HPDE6-E6E7 (cell line): ENCODE results near the gene SLC22A9.
"Not testable (repeated sequence)": the region's sequence is repeated elsewhere in the genome, so short reads cannot be mapped to it uniquely, and the experiment has no call there.

Source experiments
- DNase-seq: peaks from one replicate; pipeline ENCODE4 v3.0.0; 2011; ENCODE audit warnings: missing footprints; ENCODE audit errors: extremely low spot score

Gene SLC22A9

GRCh38 chr11:63369165-63369970 lies at the start of gene SLC22A9:
SLC22A9 (plus strand) TSS chr11:63369785; CDS start chr11:63370057, 272 bp downstream.
- no peak for DNase-seq

- DNase-seq: no peak
These were observed 47.9 kb upstream of the SLC22A9 start for GRCh38 chr11:63321723-63322122.

- not testable (repeated sequence) for DNase-seq
These were observed 34.5 kb upstream of the SLC22A9 start for GRCh38 chr11:63335089-63335488.

- no peak for DNase-seq
These were observed 32.5 kb upstream of the SLC22A9 start for GRCh38 chr11:63337070-63337469.

GRCh38 chr11:63343130-63343529 lies 26.5 kb upstream of the SLC22A9 start:
- no peak for DNase-seq

- no peak for DNase-seq
These were observed 17.4 kb upstream of the SLC22A9 start for GRCh38 chr11:63352144-63352543.

GRCh38 chr11:63362196-63362793 lies 7.3 kb upstream of the SLC22A9 start:
- DNase-seq: no peak

GRCh38 chr11:63369971-63370588 lies 495 bp downstream of the SLC22A9 start:
- DNase-seq: no peak

- DNase-seq: no peak
These were observed 1.8 kb downstream of the SLC22A9 start for GRCh38 chr11:63371396-63371795.

- DNase-seq: no peak
These were observed 5.8 kb downstream of the SLC22A9 start for GRCh38 chr11:63375434-63375833.

GRCh38 chr11:63380130-63380529 lies 10.5 kb downstream of the SLC22A9 start:
- no peak for DNase-seq

- no peak for DNase-seq
These were observed 26.1 kb downstream of the SLC22A9 start for GRCh38 chr11:63395697-63396096.

- DNase-seq: no peak
These were observed 34.8 kb downstream of the SLC22A9 start for GRCh38 chr11:63404161-63404935.

GRCh38 chr11:63405114-63405513 lies 35.5 kb downstream of the SLC22A9 start:
- DNase-seq: no peak

GRCh38 chr11:63406458-63406857 lies 36.9 kb downstream of the SLC22A9 start:
- DNase-seq: no peak

GRCh38 chr11:63417174-63417852 lies 47.7 kb downstream of the SLC22A9 start:
- no peak for DNase-seq

- DNase-seq: no peak
These were observed 58.5 kb downstream of the SLC22A9 start for GRCh38 chr11:63427971-63428508.

- DNase-seq: not testable (repeated sequence)
These were observed 61.1 kb downstream of the SLC22A9 start for GRCh38 chr11:63430731-63431130.

- DNase-seq: not testable (repeated sequence)
These were observed 65.8 kb downstream of the SLC22A9 start for GRCh38 chr11:63435351-63435750.

GRCh38 chr11:63435831-63436230 lies 66.2 kb downstream of the SLC22A9 start:
- not testable (repeated sequence) for DNase-seq

GRCh38 chr11:63443714-63444113 lies 74.1 kb downstream of the SLC22A9 start:
- DNase-seq: no peak
